GM21723 (cell line): ENCODE measurements around the gene IMMP2L.
A peak's percentile ranks its signal among the peaks of the same experiment; 100 is the strongest.

Experiments
- ATAC-seq: cut with Tn5 transposase; IDR thresholded peaks from one replicate; pipeline ENCODE4 v1.9.1; 2021; ENCODE audit warnings: mild to moderate bottlenecking, moderate library complexity; ENCODE audit not compliant: unreplicated experiment

Gene IMMP2L

GRCh38 chr7:111180338-111180737 is 382.0 kb downstream of the IMMP2L start:
- ATAC-seq, result no peak

- ATAC-seq, result no peak
Measured at GRCh38 chr7:111175908-111176441, 386.3 kb downstream of the IMMP2L start.

GRCh38 chr7:111174510-111174909 is 387.8 kb downstream of the IMMP2L start:
- no peak for ATAC-seq

GRCh38 chr7:111173990-111174389 is 388.3 kb downstream of the IMMP2L start:
- ATAC-seq, result no peak

GRCh38 chr7:111173528-111173927 is 388.8 kb downstream of the IMMP2L start:
- no peak for ATAC-seq

- ATAC-seq, result no peak
Measured at GRCh38 chr7:111172564-111173257, 389.6 kb downstream of the IMMP2L start.

GRCh38 chr7:111168182-111168581 is 394.1 kb downstream of the IMMP2L start:
- no peak for ATAC-seq

- no peak for ATAC-seq
Measured at GRCh38 chr7:111164442-111164841, 397.9 kb downstream of the IMMP2L start.

GRCh38 chr7:111162692-111163091 is 399.6 kb downstream of the IMMP2L start:
- no peak for ATAC-seq

GRCh38 chr7:111160297-111160696 is 402.0 kb downstream of the IMMP2L start:
- no peak for ATAC-seq

- no peak for ATAC-seq
Measured at GRCh38 chr7:111159426-111159825, 402.9 kb downstream of the IMMP2L start.

GRCh38 chr7:111150709-111151108 is 411.6 kb downstream of the IMMP2L start:
- ATAC-seq, result no peak

GRCh38 chr7:111147708-111148533 is 414.4 kb downstream of the IMMP2L start:
- peak; percentile 67 for ATAC-seq

GRCh38 chr7:111146136-111146535 is 416.2 kb downstream of the IMMP2L start:
- no peak for ATAC-seq

GRCh38 chr7:111145472-111145871 is 416.8 kb downstream of the IMMP2L start:
- no peak for ATAC-seq

- no peak for ATAC-seq
Measured at GRCh38 chr7:111140091-111140865, 422.0 kb downstream of the IMMP2L start.

- no peak for ATAC-seq
Measured at GRCh38 chr7:111138586-111138985, 423.7 kb downstream of the IMMP2L start.

- ATAC-seq, result peak; percentile 97
Measured at GRCh38 chr7:111138193-111138569, 424.1 kb downstream of the IMMP2L start.

- peak; percentile 82 for ATAC-seq
Measured at GRCh38 chr7:111137296-111138192, 424.7 kb downstream of the IMMP2L start.

- no peak for ATAC-seq
Measured at GRCh38 chr7:111132833-111133232, 429.5 kb downstream of the IMMP2L start.
